ENCODE results near the gene AGPAT4.
"Not testable (repeated sequence)": the region's sequence is repeated elsewhere in the genome, so short reads cannot be mapped to it uniquely, and the experiment has no call there.

AGPAT4 gene

GRCh38 chr6:161224951-161225680 lies 48.7 kb downstream of the AGPAT4 start:
- DNase-seq = not testable (repeated sequence)

- no peak for DNase-seq
These were observed 50.2 kb downstream of the AGPAT4 start for GRCh38 chr6:161223646-161224045.

GRCh38 chr6:161222706-161223234 lies 51.1 kb downstream of the AGPAT4 start:
- no peak for DNase-seq

- no peak for DNase-seq
These were observed 53.5 kb downstream of the AGPAT4 start for GRCh38 chr6:161220346-161220745.

- DNase-seq = no peak
These were observed 54.2 kb downstream of the AGPAT4 start for GRCh38 chr6:161219680-161220079.

GRCh38 chr6:161218222-161218621 lies 55.6 kb downstream of the AGPAT4 start:
- no peak for DNase-seq

GRCh38 chr6:161217628-161218027 lies 56.2 kb downstream of the AGPAT4 start:
- no peak for DNase-seq

- DNase-seq = no peak
These were observed 57.1 kb downstream of the AGPAT4 start for GRCh38 chr6:161216616-161217205.

GRCh38 chr6:161215876-161216615 lies 57.8 kb downstream of the AGPAT4 start:
- DNase-seq = no peak

GRCh38 chr6:161215193-161215592 lies 58.7 kb downstream of the AGPAT4 start:
- no peak for DNase-seq

- DNase-seq = no peak
These were observed 59.1 kb downstream of the AGPAT4 start for GRCh38 chr6:161214722-161215121.

GRCh38 chr6:161212902-161213301 lies 61.0 kb downstream of the AGPAT4 start:
- DNase-seq = no peak

- no peak for DNase-seq
These were observed 62.4 kb downstream of the AGPAT4 start for GRCh38 chr6:161211380-161212035.

- DNase-seq = no peak
These were observed 63.0 kb downstream of the AGPAT4 start for GRCh38 chr6:161210857-161211256.

- DNase-seq = no peak
These were observed 66.7 kb downstream of the AGPAT4 start for GRCh38 chr6:161207200-161207599.

- no peak for DNase-seq
These were observed 68.8 kb downstream of the AGPAT4 start for GRCh38 chr6:161204866-161205557.

GRCh38 chr6:161200610-161201370 lies 73.1 kb downstream of the AGPAT4 start:
- DNase-seq = no peak

- DNase-seq = no peak
These were observed 74.0 kb downstream of the AGPAT4 start for GRCh38 chr6:161199850-161200249.

GRCh38 chr6:161198783-161199460 lies 74.9 kb downstream of the AGPAT4 start:
- no peak for DNase-seq

GRCh38 chr6:161198176-161198575 lies 75.7 kb downstream of the AGPAT4 start:
- DNase-seq = no peak

GRCh38 chr6:161195386-161195785 lies 78.5 kb downstream of the AGPAT4 start:
- DNase-seq = no peak

All from NCI-H1092 (cell line).